ENCODE results near the gene BBC3. TPM values are rescaled to one million over a fixed set of nuclear protein-coding genes. Genes with fewer than 3 reads are reported as not detected.

The BBC3 gene
- total and polyA plus RNA-seq, 3 experiments from 2014 or later: 8.3 to 20.1 (median 19.8) TPM

DNA sequence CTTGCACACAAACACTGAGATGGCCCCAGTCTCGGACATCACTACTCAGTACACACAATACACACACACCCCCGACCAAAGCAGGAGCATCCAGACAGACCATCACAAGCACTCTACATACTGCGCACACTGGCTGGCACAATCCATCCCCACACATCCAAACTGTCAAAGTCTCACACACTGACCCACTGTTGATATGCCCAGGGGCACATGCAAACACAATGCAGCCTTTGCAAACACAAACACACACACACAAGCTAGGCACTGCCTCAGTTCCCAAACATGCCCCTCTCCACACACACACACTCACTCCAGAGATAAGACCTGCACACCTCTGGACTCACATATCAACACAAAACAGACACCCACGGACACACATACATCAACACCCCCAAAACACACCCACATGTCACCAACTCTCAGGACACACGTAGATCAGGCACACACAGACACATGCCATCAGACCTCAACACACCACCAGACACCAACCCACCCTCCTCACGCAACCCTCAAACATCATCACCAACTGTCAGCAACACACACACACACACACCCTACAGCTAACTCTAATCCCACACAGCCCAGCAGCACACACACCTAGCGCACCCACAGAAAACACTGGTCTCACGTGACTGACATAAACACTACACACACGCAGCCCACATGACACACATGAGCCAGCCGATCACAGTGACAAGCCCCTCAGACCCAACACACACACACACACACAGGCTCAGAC is 1.9 kb downstream of the BBC3 start:
- Histone ChIP-seq H3K9me3 (ENCODE audit: low read length) (no peaks in the 10 kb centered on the region), H3K27me3 (ENCODE audit: insufficient read depth, low read length, poor library complexity, severe bottlenecking) (no peaks in the 10 kb centered on the region), H3K36me3 (ENCODE audit: insufficient read depth, low read length) (no peaks in the 10 kb centered on the region), H3K4me1 (ENCODE audit: insufficient read depth, low read length) (peaks cover 51% of the 10 kb centered on the region), H3K4me3 (ENCODE audit: low read length) (peak overlapping the region; percentile 80), H3K27ac (ENCODE audit: low read depth, low read length) (peak overlapping the region; percentile 84)
- Mint-ChIP-seq H3K27ac (no peak overlapping the region), H3K36me3 (peaks cover 0 to 5% (median 0%) of the 10 kb centered on the region in 3 donors), H3K4me1 (peaks cover 24 to 37% (median 32%) of the 10 kb centered on the region in 3 donors), H3K4me3 (no peak overlapping the region), H3K9me3 (no peaks in the 10 kb centered on the region), H3K27me3 (no peaks in the 10 kb centered on the region)
- CTCF ChIA-PET: interaction anchor here (1.0 to 2.1 kb wide), 2 partner anchors 10 to 15 kb away, joined by 3 to 9 read pairs; no protein-coding TSS in a partner anchor
- DNase-seq: peak; percentile 34 to 84 (median 55)
- POLR2A ChIA-PET: interaction anchor here (1.3 to 1.9 kb wide), 2 partner anchors 15 to 45 kb away, joined by 3 to 12 read pairs; no protein-coding TSS in a partner anchor

DNA sequence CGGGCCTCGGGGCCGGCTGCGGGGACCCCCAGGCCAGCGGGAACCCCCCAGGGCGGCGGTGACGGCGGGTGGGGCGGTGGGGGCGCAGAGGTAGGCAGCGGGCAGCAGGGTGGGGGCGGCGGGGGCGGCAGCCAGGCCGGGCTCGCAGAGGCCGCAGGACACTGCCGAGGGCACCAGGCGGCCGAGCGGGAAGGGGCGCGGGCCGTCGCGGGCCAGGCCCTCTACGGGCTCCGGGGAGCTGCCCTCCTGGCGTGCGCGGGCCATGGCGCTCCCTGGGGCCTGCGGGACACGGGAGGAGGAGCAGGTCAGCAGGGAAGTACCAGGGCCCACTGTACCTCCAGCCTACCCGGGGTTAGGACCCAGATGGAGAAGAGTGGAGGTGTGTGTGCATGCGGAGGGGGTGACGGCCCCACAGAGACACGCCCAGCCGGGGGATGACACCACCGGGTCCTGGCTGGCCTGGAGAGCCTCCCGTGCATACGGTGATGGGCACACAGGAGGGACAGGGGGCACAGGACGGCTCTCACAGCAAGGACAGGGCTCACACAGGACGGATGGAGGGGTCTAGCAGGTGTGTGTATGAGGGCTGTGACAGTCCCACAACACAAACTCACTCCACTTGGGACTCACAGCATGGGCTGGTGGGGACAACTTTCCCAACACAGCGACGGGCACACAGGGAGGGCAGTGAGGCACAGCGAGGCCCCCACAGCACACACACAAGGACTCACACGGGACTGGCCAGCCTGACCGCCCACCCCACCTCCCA is 2.6 kb downstream of the BBC3 start:
- H3K4me1 ChIP-seq (ENCODE audit: insufficient read depth, low read length): peaks cover 51% of the 10 kb centered on the region
- H3K27me3 Mint-ChIP-seq: no peaks in the 10 kb centered on the region
- H3K27ac Mint-ChIP-seq: no peak overlapping the region
- H3K36me3 ChIP-seq (ENCODE audit: insufficient read depth, low read length): no peaks in the 10 kb centered on the region
- H3K4me1 Mint-ChIP-seq: peaks cover 24 to 37% (median 32%) of the 10 kb centered on the region in 3 donors
- H3K4me3 Mint-ChIP-seq: peak overlapping the region in 3 of 7 donors; percentile 65 to 85 (median 65)
- H3K9me3 ChIP-seq (ENCODE audit: low read length): no peaks in the 10 kb centered on the region
- H3K27me3 ChIP-seq (ENCODE audit: insufficient read depth, low read length, poor library complexity, severe bottlenecking): no peaks in the 10 kb centered on the region
- CTCF ChIA-PET: interaction anchor here (0.5 to 3.1 kb wide), 3 partner anchors 16 to 91 kb away, joined by 3 to 22 read pairs (median 9); no protein-coding TSS in a partner anchor
- peaks cover 0 to 5% (median 0%) of the 10 kb centered on the region in 3 donors for H3K36me3 Mint-ChIP-seq
- DNase-seq: peak; percentile 37 to 74 (median 54)
- H3K4me3 ChIP-seq (ENCODE audit: low read length): peak overlapping the region; percentile 80
- no peaks in the 10 kb centered on the region for H3K9me3 Mint-ChIP-seq
- peak overlapping the region; percentile 84 for H3K27ac ChIP-seq (ENCODE audit: low read depth, low read length)
- POLR2A ChIA-PET: interaction anchor here (1.9 kb wide), 1 partner anchor 15 kb away, joined by 12 read pairs; no protein-coding TSS in a partner anchor

DNA sequence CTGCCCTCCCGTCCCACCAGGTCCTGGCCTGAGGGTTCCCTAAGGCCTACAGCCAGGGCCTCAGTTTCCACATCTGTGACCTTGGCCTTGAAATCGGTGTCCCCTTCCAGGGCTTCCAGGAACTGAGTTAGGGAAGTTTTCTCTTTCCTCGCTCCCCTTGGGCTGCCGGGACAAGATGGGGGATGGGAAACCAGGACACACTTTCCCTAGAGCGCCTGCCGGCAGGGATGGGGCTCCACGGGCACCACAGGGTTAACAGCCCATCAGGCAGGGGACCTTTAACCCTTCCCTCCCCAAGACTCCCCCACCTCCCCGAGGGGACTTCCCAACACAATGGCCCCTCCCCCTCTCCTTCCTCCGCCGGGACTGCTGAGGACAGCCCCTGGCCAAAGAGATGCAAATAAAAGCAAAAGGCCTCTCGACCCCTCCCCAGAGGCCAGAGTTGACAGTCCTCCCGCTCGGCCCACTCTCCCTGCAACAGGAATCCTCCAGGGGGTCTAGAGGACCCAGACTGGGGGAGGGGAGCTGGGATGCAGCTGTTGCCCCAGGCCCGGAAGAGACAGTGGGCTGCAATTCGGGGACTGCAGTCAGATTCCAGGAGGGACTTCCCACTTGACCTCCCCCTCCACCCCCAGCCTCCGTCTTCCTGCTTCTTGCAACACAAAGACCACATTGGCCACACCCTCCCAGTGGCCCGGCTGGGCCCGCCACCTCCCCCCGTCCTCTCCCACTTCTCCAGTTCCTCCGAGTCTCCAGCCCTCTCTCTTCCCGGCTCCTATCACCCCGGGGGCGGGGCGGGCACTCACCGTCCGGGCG is 3.4 kb downstream of the BBC3 start:
- Mint-ChIP-seq H3K4me3 (peak overlapping the region; percentile 65 to 92 (median 83)), H3K27me3 (no peaks in the 10 kb centered on the region), H3K27ac (peak overlapping the region in 7 of 8 donors; percentile 38 to 94 (median 75)), H3K36me3 (peaks cover 0 to 5% (median 0%) of the 10 kb centered on the region in 3 donors), H3K4me1 (peaks cover 19 to 33% (median 28%) of the 10 kb centered on the region in 3 donors), H3K9me3 (no peaks in the 10 kb centered on the region)
- Histone ChIP-seq H3K9me3 (ENCODE audit: low read length) (no peaks in the 10 kb centered on the region), H3K36me3 (ENCODE audit: insufficient read depth, low read length) (no peaks in the 10 kb centered on the region), H3K27me3 (ENCODE audit: insufficient read depth, low read length, poor library complexity, severe bottlenecking) (no peaks in the 10 kb centered on the region), H3K4me1 (ENCODE audit: insufficient read depth, low read length) (peaks cover 48% of the 10 kb centered on the region), H3K27ac (ENCODE audit: low read depth, low read length) (peak overlapping the region; percentile 94), H3K4me3 (ENCODE audit: low read length) (peak overlapping the region; percentile 74)
- ChIA-PET CTCF (interaction anchor here (0.5 to 4.8 kb wide), 8 partner anchors 17 to 97 kb away, joined by 3 to 75 read pairs (median 8); partner anchors contain the start of genes CCDC9 and SAE1), POLR2A (interaction anchor here (0.5 to 2.6 kb wide), 12 partner anchors 11 to 221 kb away, joined by 3 to 77 read pairs (median 13); partner anchors contain the start of genes CCDC9 and ZC3H4)
- peak; percentile 25 to 72 (median 38) for DNase-seq

DNA sequence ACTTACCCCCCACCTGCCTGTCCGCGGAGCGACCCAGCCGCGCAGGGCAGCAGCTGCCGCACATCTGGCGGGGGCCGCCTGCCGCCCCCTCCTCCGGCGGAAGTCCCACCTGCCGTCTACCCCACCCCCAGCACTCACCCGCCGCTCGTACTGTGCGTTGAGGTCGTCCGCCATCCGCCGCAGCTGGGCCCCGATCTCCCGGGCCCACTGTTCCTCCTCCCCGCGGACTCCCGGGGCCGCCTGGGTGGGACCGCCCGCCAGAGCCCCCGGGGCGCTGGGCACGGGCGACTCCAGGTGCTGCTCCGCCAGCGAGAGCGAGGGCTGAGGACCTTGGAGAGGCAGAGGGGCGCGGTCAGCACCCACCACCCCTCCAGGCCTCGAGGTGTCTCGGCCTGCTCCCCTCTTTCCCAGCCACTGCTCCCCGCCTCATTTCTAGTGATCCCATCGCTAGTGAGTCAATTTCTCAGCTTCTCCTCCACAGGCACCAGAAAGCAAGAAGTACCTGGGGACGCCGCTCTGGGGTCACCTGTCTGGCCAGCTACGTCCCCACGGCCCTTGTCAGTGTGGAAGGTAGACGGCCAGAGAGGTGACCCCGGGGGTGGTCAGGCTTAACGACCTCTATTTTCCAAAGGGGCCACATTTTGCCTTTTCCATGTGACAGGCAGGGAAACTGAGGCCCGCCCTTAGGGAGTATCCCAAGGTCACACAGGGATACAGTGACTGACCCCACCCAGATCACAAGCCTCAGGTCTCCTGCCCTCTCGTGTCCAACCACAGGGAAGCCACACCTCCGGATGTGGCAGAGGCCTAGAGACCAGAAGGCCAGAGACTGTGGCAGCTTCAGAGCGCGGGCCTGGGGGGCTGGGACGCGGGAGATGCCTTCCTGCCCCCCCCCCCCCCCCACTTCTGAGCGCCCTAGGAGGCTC is 4.3 kb downstream of the BBC3 start:
- H3K27me3 Mint-ChIP-seq: no peaks in the 10 kb centered on the region
- POLR2A ChIA-PET: interaction anchor here (0.5 to 2.6 kb wide), 17 partner anchors 12 to 220 kb away, joined by 3 to 77 read pairs (median 11); partner anchors contain the start of genes CCDC9, INAFM1, SAE1 and ZC3H4
- Histone ChIP-seq H3K27ac (ENCODE audit: low read depth, low read length) (peak overlapping the region; percentile 94), H3K9me3 (ENCODE audit: low read length) (no peaks in the 10 kb centered on the region), H3K4me3 (ENCODE audit: low read length) (peak overlapping the region; percentile 74), H3K4me1 (ENCODE audit: insufficient read depth, low read length) (peaks cover 41% of the 10 kb centered on the region), H3K27me3 (ENCODE audit: insufficient read depth, low read length, poor library complexity, severe bottlenecking) (no peaks in the 10 kb centered on the region), H3K36me3 (ENCODE audit: insufficient read depth, low read length) (no peaks in the 10 kb centered on the region)
- CTCF ChIA-PET: interaction anchor here (0.7 to 4.8 kb wide), 14 partner anchors 14 to 214 kb away, joined by 3 to 75 read pairs (median 4); partner anchors contain the start of genes CCDC9, DHX34 and SAE1
- peaks cover 0 to 12% (median 4%) of the 10 kb centered on the region in 3 donors for H3K36me3 Mint-ChIP-seq
- H3K4me1 Mint-ChIP-seq: peaks cover 11 to 25% (median 21%) of the 10 kb centered on the region in 3 donors
- peak; percentile 26 to 79 (median 43) for DNase-seq
- H3K9me3 Mint-ChIP-seq: no peaks in the 10 kb centered on the region
- peak overlapping the region in 7 of 8 donors; percentile 69 to 94 (median 90) for H3K27ac Mint-ChIP-seq
- peak overlapping the region; percentile 65 to 92 (median 83) for H3K4me3 Mint-ChIP-seq

DNA sequence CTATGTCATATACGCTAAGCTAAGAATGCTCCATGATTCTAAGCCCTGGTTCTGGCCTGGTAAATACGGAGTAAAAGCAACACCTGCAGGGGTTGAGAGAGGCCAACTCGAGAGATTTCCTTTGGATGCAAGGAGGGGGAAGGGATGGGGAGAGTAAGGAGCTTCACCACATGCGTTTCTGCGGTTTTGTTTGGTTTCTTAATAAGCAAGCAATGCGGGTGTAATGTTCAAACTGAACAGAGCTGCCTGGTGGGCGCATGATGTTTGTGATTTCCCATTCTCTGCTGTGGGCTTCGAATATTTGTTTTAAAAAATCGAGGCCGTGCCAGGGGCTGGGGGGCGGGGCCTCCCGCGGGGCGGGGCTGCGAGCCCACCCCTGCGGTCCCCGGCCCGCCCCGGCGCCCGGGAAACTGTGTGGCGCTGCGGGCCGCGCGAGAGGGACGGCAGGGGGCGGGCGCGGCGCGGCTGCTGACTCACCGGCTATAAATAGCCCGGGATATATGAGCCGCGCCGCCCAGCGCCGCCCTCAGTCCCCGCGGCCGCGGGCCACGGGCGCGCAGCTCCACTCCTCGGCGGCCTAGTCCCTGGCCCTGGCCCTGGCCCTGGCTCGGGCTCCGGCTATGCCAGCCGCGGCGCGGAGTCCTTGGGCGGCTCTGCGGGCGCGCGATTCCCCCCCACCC is 5.1 kb downstream of the BBC3 start:
- Histone ChIP-seq H3K4me3 (ENCODE audit: low read length) (peak overlapping the region; percentile 74), H3K36me3 (ENCODE audit: insufficient read depth, low read length) (no peaks in the 10 kb centered on the region), H3K9me3 (ENCODE audit: low read length) (no peaks in the 10 kb centered on the region), H3K27ac (ENCODE audit: low read depth, low read length) (peak overlapping the region; percentile 94), H3K27me3 (ENCODE audit: insufficient read depth, low read length, poor library complexity, severe bottlenecking) (no peaks in the 10 kb centered on the region), H3K4me1 (ENCODE audit: insufficient read depth, low read length) (peaks cover 36% of the 10 kb centered on the region)
- CTCF ChIA-PET: interaction anchor here (0.7 to 4.8 kb wide), 19 partner anchors 8 to 213 kb away, joined by 3 to 75 read pairs (median 4); partner anchors contain the start of genes CCDC9, DHX34 and SAE1
- Mint-ChIP-seq H3K4me3 (peak overlapping the region; percentile 11 to 92 (median 62)), H3K36me3 (peaks cover 0 to 15% (median 4%) of the 10 kb centered on the region in 3 donors), H3K27me3 (no peaks in the 10 kb centered on the region), H3K27ac (peak overlapping the region; percentile 71 to 95 (median 90)), H3K4me1 (peaks cover 6 to 20% (median 16%) of the 10 kb centered on the region in 3 donors), H3K9me3 (no peaks in the 10 kb centered on the region)
- DNase-seq: peak; percentile 85 to 92 (median 86)
- POLR2A ChIA-PET: interaction anchor here (1.0 to 2.6 kb wide), 15 partner anchors 13 to 113 kb away, joined by 3 to 77 read pairs (median 12); partner anchors contain the start of genes CCDC9, INAFM1, SAE1 and ZC3H4

DNA sequence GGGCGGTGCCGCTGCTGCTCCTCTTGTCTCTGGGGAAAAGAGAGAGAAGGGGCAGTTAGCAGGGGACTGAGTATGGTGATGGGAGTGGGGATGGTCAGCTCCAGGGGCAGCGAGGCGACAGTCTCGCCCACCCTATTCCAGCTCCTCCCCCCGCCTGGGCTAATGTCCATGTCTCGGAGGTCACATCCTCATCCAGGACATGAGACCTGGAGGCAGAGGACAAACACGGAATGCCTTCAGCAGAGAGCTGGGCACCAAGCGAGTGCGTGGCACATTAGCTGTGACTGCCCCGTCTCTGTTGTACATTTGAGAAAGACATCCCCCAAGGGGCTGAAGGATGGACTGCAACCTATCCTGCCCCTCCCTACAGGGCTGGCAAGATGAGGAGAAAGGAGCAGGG is 9.1 kb downstream of the BBC3 start:
- H3K9me3 Mint-ChIP-seq: no peaks in the 10 kb centered on the region
- Histone ChIP-seq H3K9me3 (ENCODE audit: low read length) (no peaks in the 10 kb centered on the region), H3K27ac (ENCODE audit: low read depth, low read length) (no peak overlapping the region), H3K4me1 (ENCODE audit: insufficient read depth, low read length) (peaks cover 10% of the 10 kb centered on the region), H3K36me3 (ENCODE audit: insufficient read depth, low read length) (no peaks in the 10 kb centered on the region), H3K27me3 (ENCODE audit: insufficient read depth, low read length, poor library complexity, severe bottlenecking) (no peaks in the 10 kb centered on the region), H3K4me3 (ENCODE audit: low read length) (no peak overlapping the region)
- peaks cover 6 to 9% (median 8%) of the 10 kb centered on the region in 3 donors for H3K4me1 Mint-ChIP-seq
- H3K27ac Mint-ChIP-seq: peak overlapping the region in 2 of 8 donors; percentile 54 to 63
- ChIA-PET CTCF (interaction anchor here (1.4 to 3.4 kb wide), 2 partner anchors 10 to 26 kb away, joined by 5 to 24 read pairs; no protein-coding TSS in a partner anchor), POLR2A (no interaction called here)
- peaks cover 0 to 24% (median 5%) of the 10 kb centered on the region in 3 donors for H3K36me3 Mint-ChIP-seq
- H3K27me3 Mint-ChIP-seq: no peaks in the 10 kb centered on the region
- no peak overlapping the region for H3K4me3 Mint-ChIP-seq
- DNase-seq: no peak
